Muscle of arm (tissue), 12 donors: ENCODE measurements around the gene SPINT1. TPM values are rescaled to one million over a fixed set of nuclear protein-coding genes. Genes with fewer than 3 reads are reported as not detected.
"Not testable (repeated sequence)": the region's sequence is repeated elsewhere in the genome, so short reads cannot be mapped to it uniquely, and the experiment has no call there.

Experiments used
- DNase-seq: peaks from one replicate; pipeline ENCODE4 v3.0.0-alpha.2; 2013
- polyA plus RNA-seq, 12 donors: library from polyadenylated mRNA; unstranded; fragments of 120-200 nt; gene quantifications; one replicate each; pipeline ENCODE4 v1.2.1, GENCODE V29; 2013; ENCODE audit not compliant: insufficient read length in 12 of 12

The SPINT1 gene
- polyA plus RNA-seq, 12 donors = 0.37 to 37.6 (median 1.7) TPM; not detected in 1

DNA sequence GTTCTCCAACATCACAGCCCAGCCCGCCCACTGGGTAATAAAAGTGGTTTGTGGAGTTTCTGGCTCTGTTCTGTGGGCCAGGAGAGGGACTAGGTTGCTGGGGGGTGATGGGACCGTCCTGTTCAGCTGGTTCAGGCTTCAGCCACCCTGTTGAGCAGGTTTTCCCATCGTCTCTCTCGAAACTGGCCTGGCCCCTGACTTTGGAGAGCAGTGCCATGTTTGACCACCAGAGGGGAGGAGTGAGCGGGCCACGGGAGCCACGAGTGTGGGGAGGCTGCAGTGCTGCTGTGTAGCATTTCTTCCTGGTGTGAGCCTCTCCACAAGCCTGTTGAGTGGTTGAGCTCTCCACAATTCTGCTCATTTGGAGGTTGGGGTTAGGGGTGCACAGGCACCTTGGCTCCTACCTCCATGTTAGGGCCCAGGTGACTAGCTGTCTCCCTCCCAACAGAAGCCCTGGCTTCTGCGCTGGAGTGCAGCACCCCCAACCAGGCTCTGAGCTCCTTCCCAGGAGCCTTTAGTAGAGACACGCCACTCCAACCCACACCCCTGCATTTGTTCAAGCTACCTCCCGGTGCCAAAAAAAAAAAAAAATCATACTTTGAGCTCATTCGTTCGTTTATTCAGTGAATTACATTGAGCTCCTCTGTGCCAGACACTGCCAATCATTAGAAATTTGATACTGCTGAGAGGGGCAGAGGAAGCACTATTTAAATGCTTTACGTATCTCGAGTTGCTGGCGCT is 13.9 kb downstream of the SPINT1 start:
- DNase-seq = peak; percentile 71

DNA sequence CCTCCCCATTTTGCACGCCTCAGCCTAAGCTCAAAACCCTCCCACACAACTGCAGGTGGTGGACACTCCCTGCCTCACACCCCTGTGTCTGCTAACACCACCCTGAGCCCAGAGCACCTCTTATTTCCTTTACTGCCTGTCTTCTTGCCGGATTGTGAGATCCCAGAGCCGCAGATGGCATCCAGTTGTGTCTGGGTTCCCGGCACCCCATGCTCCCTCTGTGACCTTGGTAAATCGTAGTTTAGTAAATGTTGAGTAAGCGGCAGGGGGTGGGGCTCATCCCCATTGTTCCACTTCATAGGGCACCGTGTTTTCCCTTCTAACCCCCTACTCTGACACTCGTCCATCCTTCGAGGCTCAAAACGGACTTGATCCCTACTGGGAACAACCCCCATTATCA is 14.9 kb downstream of the SPINT1 start:
- DNase-seq = no peak

DNA sequence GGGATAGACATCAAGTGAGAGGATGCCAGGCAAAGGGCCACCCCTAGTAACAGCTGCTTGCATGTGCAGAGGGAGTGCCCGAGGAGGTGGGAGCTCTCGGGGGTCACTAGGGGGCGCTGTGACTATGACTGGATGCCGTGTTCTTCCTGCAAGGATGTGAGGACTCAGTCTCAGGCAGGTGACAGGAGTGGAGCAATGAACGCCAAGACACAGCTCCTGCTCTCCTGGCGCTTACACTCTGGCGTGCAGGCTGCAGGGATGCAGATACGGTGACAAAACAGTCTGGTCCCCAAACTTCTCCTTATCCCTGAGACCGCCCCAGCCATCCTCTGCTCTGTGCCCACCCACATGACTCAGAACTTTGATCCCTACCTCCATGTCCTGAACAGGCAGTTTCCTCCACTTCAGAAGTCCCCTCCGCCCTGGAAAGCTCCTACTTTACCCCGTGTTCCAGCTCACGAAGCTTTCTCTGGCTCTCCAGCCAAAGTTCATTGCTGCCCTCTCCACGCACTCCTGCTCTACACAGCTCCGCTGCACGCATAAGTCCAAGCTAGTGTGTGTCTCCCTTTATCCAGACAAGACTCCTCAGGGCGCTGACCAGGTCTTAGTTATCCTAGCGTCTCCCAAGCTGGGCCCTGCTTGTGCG is 15.5 kb downstream of the SPINT1 start:
- DNase-seq = peak; percentile 47

DNA sequence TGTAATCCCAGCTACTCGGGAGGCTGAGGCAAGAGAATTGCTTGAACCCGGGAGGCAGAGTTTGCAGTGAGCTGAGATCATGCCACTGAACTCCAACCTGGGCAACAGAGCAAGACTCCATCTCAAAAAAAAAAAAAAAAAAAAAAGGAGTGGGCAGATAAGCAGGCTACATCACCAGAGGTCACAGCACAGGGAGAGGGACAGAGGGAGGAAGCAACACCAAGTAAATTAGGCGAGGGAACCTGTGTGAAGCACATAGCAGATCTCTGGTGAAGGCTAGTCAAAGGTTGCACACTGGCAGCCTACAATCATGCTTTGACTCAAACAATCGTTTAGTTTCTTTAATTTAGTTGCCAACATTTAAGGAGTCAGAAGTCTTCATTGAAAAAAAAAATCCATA is 17.3 kb downstream of the SPINT1 start:
- not testable (repeated sequence) for DNase-seq

DNA sequence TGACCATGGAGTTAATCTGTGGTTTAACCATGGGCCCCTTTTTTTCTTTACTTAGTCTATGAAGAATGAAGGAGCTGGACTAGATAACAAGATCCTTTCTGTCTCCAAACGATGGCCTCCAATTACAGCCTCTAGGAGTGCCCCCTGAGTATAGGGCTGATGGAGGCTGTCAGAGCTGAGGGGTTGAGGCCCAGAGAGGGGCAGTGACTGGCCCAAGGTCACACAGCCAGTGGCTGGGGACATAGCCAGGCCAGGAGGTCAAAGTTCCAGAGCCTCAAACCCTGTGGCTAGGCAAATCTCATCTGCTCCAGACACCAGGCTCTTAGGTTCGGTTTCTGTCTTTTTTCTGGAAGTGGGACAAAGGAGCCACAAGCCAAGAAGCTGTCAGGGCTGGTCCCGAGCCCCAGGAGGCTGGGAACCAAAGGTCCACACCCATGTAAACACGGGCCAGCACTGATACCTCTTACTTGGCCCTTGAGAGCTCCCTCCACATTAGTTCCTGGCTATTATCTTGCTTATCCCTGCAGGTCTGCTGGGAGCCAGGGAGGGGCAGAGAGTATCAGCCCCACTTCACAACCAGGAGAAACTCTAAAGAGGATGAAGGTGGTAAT is 19.9 kb downstream of the SPINT1 start:
- no peak for DNase-seq

DNA sequence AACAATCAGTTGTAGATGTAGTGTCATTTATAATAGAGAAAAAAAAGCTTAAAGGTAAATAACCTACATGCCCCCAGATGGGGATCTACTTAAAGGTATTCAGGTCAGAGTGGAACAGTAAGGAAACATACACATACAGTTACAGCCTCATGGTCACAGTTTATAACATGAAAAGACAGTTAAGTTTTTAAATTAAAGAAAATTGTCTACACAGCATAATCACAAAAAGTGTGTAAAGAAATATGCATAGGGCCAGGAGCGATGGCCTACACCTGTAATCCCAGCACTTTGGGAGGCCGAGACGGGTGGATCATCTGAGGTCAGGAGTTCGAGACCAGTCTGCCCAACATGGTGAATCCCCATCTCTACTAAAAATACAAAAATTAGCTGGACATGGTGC is 23.4 kb downstream of the SPINT1 start:
- DNase-seq = no peak

DNA sequence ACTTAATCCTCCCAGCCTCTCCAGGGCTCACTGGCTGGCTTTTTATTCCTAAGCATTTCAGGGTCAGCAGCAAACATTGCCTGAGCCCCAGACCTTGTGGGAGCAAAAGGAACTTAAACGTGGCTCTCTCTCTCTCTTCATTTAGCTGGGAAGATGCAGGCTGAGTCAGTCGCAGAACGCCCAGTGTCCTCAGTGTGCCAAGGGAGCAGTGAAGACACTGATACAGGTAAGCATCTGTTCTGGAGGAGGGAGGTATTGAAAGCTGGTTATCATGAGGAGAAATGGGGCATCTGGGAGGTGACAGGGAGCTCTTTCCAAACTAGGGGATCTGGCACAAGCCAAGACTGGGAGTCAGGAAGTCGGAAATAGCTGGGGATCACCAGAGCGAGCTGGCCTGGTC is 25.8 kb downstream of the SPINT1 start:
- DNase-seq = no peak

DNA sequence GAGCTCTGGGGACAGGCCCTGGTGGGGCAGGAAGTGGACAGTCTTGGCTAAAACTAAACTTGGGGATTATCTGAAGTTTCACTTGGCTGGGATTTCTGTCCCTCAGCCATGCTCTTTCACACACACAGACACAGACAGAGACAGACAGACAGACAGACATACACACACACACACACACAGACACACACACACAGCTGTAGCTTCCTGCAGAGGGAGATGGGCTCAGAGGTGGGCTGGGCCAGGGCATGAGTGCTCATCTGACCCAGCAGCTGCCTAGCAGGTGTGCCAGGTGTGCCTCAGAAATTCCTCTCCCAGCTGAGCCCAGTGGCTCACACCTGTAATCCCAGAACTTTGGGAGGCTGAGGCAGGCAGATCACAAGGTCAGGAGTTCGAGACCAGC is 26.9 kb downstream of the SPINT1 start:
- no peak for DNase-seq

DNA sequence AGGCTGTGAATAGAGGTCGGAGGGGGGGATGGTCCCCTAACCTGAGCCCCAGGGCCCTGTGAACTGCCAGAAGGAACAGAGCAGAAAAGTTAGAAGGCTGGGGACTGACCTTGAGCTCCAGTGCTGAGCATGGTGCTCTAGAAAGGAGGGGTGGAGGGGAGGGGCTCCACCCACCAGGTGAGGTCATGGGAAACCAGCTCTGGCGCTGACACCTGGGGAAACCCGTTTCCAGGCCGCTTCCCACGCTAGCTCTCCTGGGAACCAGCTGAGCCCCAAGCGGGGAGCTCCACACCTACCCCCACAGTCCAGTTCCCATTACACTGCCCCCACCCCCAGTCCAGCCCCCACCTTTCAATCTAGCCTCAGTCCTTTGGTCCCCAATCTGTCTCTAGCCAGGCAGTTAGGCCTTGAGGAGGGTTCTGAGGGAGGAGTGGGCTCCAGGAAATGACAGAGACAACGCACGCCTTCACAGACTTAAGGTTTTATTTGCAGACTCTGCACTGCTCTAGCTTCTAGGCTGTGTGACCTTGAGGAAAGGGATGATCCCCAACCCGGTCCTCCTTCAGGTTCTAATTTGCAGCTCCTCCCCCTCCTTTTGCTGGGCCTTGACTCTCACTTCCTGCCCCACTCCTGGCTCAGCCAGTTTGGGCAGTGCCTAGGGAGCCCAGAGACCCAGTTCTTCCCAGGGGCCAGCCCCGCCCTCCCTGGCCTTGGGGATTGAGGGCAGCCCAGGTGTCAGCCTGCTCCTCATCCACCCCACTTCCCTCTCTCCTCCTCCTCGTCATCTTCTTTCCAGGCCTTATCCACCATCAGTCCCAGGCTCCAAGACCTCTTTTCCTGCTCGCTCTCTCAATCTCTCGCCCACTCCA is 28.1 kb downstream of the SPINT1 start:
- no peak for DNase-seq

DNA sequence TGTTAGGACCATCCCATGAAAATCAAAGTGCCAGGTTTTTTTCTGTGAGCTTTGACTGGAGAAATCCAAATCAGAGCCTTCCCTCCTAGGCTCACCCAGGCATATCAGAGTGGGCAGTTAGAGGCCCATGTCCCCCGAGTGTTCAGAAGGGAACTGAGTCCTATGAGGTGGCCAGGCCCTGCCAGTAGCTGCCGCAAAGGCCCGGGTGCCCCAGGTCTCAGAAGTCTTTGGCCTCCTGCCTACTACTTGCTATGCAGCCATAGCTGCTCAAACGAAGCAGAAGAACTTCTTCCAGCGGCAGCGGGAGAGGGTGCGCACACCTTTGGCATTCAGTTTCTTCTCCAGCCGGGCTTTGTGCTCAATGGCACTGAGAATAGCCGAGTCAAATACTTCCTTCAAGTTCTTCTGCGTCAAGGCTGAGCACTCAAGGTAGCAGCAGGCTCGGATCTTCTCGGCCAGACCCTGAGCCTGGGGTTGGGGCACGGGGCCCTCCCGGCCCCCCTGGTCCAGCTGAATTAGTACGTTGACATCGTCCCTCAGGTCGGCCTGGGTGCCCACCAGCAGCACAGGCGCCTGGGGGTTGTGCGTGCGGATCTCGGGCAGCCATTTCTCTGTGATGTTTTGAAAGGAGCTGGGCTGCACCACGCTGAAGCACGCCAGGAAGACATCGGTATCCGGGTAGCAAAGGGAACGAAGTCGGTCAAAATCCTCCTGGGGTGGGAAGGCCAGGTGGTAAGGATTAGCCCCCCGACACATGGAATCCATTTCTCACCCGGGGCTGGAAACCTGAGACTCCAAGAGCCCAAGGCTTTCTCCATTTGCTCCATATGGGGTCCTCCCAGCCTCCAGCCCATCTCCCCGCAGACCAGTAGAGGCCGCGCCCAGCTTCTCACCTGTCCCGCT is 29.2 kb downstream of the SPINT1 start:
- no peak for DNase-seq

DNA sequence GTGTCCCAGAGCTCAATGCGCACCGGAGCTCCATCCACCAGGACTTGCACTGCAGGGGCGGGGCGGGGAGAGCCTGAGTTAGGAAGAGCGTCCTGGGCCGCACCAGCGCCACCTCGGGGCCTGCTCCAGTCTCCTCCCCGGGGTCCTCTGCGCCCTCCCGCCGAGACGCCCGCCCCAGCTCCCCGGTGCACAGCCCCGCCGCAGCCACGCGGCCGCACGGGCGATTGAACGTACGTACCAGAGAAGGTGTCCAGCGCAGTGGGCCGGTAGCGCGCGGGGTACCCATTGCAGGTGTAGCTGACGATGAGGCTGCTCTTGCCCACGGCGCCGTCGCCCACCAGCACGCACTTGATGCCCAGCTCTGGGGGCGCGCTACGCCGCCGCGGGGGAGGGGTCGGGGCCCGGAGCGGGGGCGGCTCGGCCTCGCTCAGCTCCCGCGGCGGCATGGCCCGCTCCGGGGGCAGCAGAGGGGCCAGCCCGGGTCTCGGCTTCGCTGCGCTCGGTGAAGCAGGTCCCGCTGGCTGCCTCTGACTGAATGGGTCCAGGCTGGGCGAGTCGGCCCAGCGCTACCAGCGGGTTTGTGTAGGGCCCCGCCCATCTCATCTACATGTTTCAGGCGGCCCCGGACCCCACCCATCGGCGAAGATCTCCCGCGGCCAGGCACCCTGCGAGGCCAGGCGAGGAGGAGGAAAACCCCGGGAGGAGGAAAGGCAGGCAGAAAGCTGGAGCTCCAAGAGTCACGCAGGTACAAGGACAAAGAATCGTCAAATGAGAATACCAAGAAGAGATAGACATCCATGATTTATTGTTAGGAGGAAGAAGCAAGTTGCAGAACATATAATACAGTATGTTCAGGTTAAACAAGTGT is 30.1 kb downstream of the SPINT1 start, which contains the start of gene RHOV:
RHOV (minus strand) TSS at position 541 of the 868 bp plus-strand sequence; CDS start at position 446, 95 bp downstream.
- no peak for DNase-seq

DNA sequence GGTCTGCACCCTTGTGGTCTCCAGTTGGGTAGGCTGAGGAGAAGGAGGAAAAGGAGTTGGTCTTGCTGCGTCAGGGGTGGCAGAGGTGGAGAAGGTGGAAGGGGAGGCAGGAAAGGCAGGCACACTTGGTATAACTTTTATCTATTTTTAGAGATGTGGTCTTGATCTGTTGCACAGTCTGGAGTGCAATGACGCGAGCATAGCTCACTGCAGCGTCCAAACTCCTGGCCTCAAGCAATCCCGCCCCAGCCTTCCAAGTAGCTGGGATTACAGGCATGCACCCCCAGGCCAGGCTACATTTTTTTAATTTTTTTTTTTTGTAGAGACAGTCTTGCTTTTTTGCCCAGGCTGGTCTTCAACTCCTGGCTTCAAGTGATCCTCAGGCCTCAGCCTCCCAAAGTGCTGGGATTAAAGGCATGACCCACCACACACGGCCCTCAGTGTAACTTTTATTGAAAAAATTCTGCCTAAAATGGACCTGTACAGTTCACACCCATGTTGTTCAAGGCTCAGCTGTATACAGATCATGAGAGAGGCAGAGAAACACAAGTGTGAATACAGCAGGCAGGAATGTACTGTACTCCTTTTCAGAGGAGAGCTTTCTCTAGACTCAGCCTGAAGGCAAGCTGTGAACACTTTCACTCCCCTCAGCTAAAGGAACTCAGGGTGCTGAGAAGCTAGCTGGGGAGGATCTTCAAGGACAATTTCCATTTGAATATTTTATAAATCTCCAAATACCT is 32.3 kb downstream of the SPINT1 start:
- DNase-seq = no peak

DNA sequence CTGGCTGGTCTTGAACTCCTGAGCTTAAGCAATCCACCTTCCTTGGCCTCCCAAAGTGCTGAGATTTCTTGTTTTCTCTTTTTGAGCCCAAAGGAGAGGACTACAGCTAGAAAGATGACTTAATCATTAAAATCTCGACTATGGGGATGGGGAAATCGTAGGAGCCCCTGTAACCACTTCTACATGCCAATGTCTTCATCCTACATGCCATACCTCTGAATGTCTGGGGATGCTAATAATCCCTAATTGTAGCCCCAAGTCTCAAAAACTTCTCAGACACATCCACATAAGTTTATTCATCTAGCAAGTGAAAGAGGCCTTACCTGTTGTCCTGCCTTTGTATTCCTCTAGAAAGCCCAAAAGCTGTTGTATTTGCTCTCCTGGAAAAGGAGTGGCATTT is 33.8 kb downstream of the SPINT1 start:
- no peak for DNase-seq

DNA sequence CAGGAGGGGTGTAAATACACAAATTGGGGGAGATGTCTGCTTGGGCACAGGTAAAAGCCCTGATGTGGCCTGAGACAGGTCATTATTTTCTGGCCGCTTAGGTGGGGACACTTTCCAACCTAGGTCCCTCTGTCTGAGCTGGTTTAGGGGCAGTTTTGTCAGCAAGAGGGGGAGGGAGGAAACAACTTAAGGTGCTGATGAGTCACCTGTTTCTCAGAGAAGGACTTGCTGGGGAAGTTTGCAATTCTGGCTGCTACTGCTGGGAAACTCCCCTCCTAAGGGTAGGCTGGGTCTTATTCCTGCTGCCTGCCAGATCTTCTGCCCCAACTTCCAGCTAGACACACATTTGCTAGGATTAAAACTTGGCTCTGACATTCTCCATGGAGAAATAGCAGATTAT is 34.9 kb downstream of the SPINT1 start:
- DNase-seq = no peak

DNA sequence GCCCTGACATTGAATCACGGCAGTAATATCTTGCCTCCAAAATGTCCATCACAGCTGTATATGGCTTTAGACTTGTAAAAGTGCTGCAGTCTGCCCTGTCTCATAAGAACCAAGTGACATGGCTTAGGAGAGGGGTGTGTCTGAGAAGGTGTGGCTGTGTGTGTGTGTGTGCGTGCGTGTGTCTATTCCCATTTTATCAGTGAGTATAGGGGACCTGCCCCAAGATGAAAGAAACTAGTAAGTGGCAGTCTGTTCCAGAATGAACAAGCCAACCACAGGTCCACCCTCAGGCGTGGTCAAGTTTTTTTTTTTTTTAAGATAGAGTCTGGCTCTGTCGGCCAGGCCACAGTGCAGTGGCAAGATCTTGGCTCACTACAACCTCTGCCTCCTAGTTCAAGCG is 35.8 kb downstream of the SPINT1 start:
- no peak for DNase-seq

DNA sequence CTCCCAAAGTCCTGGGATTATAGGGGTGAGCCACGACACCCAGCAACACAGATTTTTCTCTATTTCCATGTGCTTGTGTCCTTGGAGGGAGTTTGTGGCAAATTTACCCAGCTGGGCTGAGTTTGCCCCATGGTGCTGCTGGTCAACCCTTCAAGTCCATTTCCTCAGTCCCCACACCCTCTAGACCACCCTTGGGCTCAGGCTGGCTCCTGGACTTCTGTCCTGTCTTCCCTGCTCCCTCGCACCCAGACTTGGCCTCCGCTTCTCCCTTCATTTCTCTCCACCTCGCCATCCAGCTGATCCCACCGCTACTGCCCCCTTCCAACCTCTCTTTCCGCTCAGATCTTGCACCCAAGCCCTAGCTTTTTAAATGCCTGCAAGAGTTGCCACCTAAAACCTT is 37.5 kb downstream of the SPINT1 start:
- DNase-seq = no peak

DNA sequence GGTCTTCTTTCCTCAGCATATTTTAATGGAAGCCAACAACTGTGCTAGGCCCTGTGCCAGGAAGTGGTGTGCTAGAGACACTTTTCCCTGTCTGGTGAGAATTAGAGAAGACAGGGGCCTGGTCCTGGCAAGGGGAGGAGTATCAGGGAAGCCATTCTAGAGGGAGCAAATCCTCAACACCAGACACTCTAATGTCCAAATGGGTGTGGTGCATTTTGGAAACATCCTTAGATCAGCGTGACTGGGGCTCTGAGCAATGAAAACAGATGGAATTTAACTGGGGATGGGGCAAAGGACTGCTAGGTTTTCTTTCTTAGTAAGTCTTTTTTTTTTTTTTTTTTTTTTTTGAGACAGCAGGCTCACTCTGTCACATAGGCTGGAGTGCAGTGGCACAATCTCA is 42.7 kb downstream of the SPINT1 start:
- no peak for DNase-seq

DNA sequence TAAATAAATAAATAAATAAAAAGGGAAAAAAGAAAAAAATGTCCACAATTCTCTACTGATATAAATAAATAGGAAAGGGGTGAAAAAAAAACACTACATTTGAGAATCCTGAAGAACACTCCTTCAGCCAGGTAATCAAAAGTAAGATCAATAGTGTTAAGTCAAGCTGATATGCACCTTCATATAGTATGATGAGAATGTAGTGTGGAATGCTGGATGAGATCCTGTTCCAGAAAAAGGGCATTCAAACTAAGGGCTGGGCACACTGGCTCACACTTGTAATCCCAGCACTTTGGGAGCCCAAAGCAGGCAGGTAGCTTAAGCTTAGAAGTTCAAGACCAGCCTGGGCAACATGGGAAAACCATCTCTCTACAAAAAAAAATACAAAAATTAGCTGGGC is 45.3 kb downstream of the SPINT1 start:
- DNase-seq = no peak

DNA sequence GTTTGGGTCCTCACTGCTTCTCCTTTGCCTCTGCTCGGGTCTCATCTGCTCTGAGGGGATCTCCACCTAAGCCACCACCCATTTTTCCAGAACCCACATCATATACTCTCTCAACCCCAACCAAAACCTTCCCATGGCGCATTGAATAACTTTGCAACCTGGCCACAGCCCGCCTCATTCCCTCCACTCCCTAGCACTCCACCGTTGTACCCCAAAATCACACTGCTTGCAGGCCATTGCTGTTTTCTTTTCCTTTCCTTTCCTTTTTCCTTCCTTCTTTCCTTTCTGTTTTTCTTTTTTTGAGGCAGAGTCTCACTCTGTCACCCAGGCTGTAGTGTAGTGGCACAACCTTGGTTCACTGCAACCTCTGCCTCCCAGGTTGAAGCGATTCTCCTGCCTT is 47.3 kb downstream of the SPINT1 start:
- DNase-seq = no peak
